ENCODE data around the gene PLAA. TPM values are rescaled to one million over a fixed set of nuclear protein-coding genes. Genes with fewer than 3 reads are reported as not detected.

Gene PLAA
- total RNA-seq, 2 donors from 2014 or later: 32.3 to 39.1 TPM

Other genes starting within 250 kb of the PLAA start
- gene CAAP1, start 54.4 kb downstream of the PLAA start, total RNA-seq: 10 to 100 TPM; 16.6 to 17.6 TPM
- gene IFT74, start 9.2 kb upstream of the PLAA start, total RNA-seq: 10 to 100 TPM; 10.0 to 11.6 TPM
- not detected for gene LRRC19, start 58.4 kb upstream of the PLAA start, total RNA-seq
- gene TEK, start 162.0 kb upstream of the PLAA start, total RNA-seq: not detected